A549 treated with dexamethasone at 1 μM for 4 hours (cell line): Measurements from ENCODE around the gene SMIM36. TPM values are rescaled to one million over a fixed set of nuclear protein-coding genes. Genes with fewer than 3 reads are reported as not detected.

ENCODE experiments used
- total RNA-seq: library from RNA; stranded (reverse); fragments of 200-300 nt; extraction: Qiagen RNA extraction; gene quantifications from 5 replicates; pipeline ENCODE4 v1.2.3, GENCODE V29; 2022

The SMIM36 gene
- total RNA-seq: not detected in 5 replicates

GRCh38 chr17:55510986-55511721 lies at the start of gene SMIM36:
SMIM36 (minus strand) TSS chr17:55511452.

GRCh38 chr17:55421179-55421934 lies 89.9 kb downstream of the SMIM36 start, which contains the start of gene MMD:
MMD (minus strand) TSS chr17:55421835; CDS start chr17:55421695, 140 bp downstream.

Other genes starting within 250 kb of the SMIM36 start
- gene HLF, start 246.5 kb downstream of the SMIM36 start, total RNA-seq: 0.08 to 0.30 TPM (median 0.14 TPM) in 5 replicates
- gene MMD, start 89.6 kb downstream of the SMIM36 start, total RNA-seq: 24.7 to 33.9 TPM (median 27.9 TPM) in 5 replicates
- gene TMEM100, start 211.4 kb upstream of the SMIM36 start, total RNA-seq: 0.05 to 0.13 TPM (median 0.07 TPM) in 5 replicates
- 17.6 to 22.8 TPM (median 20.7 TPM) in 5 replicates for gene PCTP, start 239.6 kb upstream of the SMIM36 start, total RNA-seq